CD4-positive, alpha-beta T cell (primary cell): ENCODE measurements around the gene SIRT3. TPM values are rescaled to one million over a fixed set of nuclear protein-coding genes. Genes with fewer than 3 reads are reported as not detected.

Experiments
- ATAC-seq: fragments of 200-7000 bp; cut with Tn5 transposase; one replicate; pipeline ENCODE4 v1.10.0; 2022; ENCODE audit warnings: mild to moderate bottlenecking; ENCODE audit not compliant: poor library complexity
- CTCF ChIA-PET: fragments of 350-600 bp; sonication (Branson Sonifier 250); formaldehyde crosslinking; loops from one replicate; lab custom pipeline; 2021; ENCODE audit warnings: antibody characterized with exemption, inconsistent platforms; lab: Charles Lee
- POLR2A ChIA-PET: fragments of 350-600 bp; sonication (Branson Sonifier 250); formaldehyde crosslinking; loops from one replicate; lab custom pipeline; 2021; ENCODE audit warnings: antibody characterized with exemption, inconsistent platforms; lab: Charles Lee
- DNase-seq, 14 experiments: peaks; one replicate each; pipeline ENCODE4 v3.0.0-alpha.2; 2013 to 2020; ENCODE audit warnings: mixed read lengths in 2 of 14
- H3K27ac ChIP-seq, 2 donors: one replicate each; pipeline versions ENCODE4 v1.5.1 to v1.7.0; 2013; ENCODE audit warnings: low read length in 2 of 2, low read depth in 1 of 2, mild to moderate bottlenecking in 1 of 2
- H3K27me3 ChIP-seq, 2 experiments: 1 replicate in 1 of 2; 2 replicates in 1 of 2; pipeline versions ENCODE4 v1.6.1 to v1.7.0; 2013; ENCODE audit warnings: low read length in 2 of 2, control low read depth in 1 of 2, mild to moderate bottlenecking in 1 of 2, moderate library complexity in 1 of 2; ENCODE audit not compliant: insufficient read depth in 2 of 2, control insufficient read depth in 1 of 2
- H3K36me3 ChIP-seq: one replicate; pipeline ENCODE4 v1.6.1; 2013; ENCODE audit warnings: low read length, control low read depth; ENCODE audit not compliant: insufficient read depth
- H3K4me1 ChIP-seq: one replicate; pipeline ENCODE4 v1.6.1; 2013; ENCODE audit warnings: low read length, control low read depth; ENCODE audit not compliant: insufficient read depth
- H3K4me3 ChIP-seq: one replicate; pipeline ENCODE4 v1.5.1; 2013; ENCODE audit warnings: mild to moderate bottlenecking, low read length, moderate library complexity
- H3K9me3 ChIP-seq, 2 experiments: 1 replicate in 1 of 2; 2 replicates in 1 of 2; pipeline versions ENCODE4 v1.6.1 to v1.7.0; 2013; ENCODE audit warnings: low read length in 2 of 2, mild to moderate bottlenecking in 2 of 2, control low read depth in 1 of 2, moderate library complexity in 1 of 2; ENCODE audit not compliant: control insufficient read depth in 1 of 2, insufficient read depth in 1 of 2
- H3K27ac Mint-ChIP-seq: one replicate; pipeline ENCODE4 v1.8.0; 2020; ENCODE audit warnings: mixed read lengths
- H3K27me3 Mint-ChIP-seq: one replicate; pipeline ENCODE4 v1.8.0; 2021; ENCODE audit warnings: mixed read lengths
- H3K36me3 Mint-ChIP-seq: one replicate; pipeline ENCODE4 v1.8.0; 2021; ENCODE audit warnings: low read depth, mixed read lengths
- H3K4me1 Mint-ChIP-seq: one replicate; pipeline ENCODE4 v1.8.0; 2021; ENCODE audit warnings: low read depth, mixed read lengths
- H3K4me3 Mint-ChIP-seq: one replicate; pipeline ENCODE4 v1.8.0; 2020; ENCODE audit warnings: mild to moderate bottlenecking, mixed read lengths
- H3K9me3 Mint-ChIP-seq: one replicate; pipeline ENCODE4 v1.8.0; 2020; ENCODE audit warnings: mixed read lengths
- intact Hi-C, 2 experiments: fragments of 100-400 bp; cut with DNase I in 1 of 2; cut with micrococcal nuclease in 1 of 2; formaldehyde crosslinking; loops; one replicate each; pipeline versions ENCODE4 v1.15.1 to v1.9.0; 2023 to 2025; cut with DNase I, micrococcal nuclease
- total RNA-seq, 174 experiments: library from RNA in 2 of 174; stranded (reverse) in 2 of 174; gene quantifications; one replicate each; pipeline ENCODE4 v1.2.3 and lab custom pipeline; 2021 to 2026
- TF ChIP-seq, protein P1 (sequence below): fragments of 200-600 bp; IDR thresholded peaks from one replicate; pipeline ENCODE4 v1.8.0; 2022; ENCODE audit warnings: antibody characterized with exemption, mild to moderate bottlenecking

SIRT3 gene
- total RNA-seq, 2 experiments from 2014 or later: 16.4 to 18.0 TPM

DNA sequence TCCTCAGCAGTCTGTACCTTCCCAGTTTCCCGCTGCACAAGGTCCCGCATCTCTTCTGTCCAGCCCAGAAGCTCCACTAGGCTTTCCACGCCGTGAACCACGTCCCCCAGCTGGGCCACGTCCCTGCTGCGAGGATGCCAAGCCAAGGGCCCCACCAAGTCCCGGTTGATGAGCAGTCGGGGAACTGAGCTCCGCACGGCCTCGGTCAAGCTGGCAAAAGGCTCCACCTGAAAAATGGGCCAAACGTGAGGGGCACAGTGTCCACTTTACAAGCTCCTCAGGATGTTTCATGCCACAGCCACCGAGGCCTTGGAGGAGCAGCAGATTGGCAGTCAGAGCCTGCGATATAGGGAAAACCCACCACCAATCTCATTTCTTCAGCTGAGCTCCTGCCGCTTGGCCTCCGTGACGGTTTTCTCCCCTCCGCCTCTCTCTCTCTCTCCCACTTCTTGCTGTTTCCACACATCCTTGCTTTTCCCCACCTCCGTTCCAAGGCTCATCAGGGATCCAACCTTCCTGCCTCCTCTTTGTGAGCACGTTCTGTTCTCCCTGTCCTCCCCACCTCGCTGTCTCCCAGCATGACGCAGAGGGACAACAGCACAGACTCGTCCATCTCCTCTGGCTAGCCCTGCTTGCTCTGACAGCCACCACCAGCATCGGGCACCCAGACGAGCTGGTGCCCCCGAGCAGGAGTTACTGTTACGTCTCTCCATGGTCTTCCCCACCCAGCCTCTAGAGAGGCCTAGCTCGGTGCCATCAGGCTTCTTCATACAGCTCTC, 17.1 kb downstream of the SIRT3 start:
- no peak overlapping the region for H3K27ac ChIP-seq
- H3K36me3 ChIP-seq: peaks cover 31% of the 10 kb centered on the region
- POLR2A ChIA-PET: interaction anchor here (1.0 kb wide), 1 partner anchor 11 kb away, joined by 6 read pairs; the partner anchor contains the start of genes BET1L and RIC8A
- Mint-ChIP-seq H3K27me3 (no peaks in the 10 kb centered on the region), H3K9me3 (no peaks in the 10 kb centered on the region), H3K4me3 (no peak overlapping the region), H3K4me1 (no peaks in the 10 kb centered on the region), H3K27ac (no peak overlapping the region), H3K36me3 (peaks cover 53% of the 10 kb centered on the region)
- no peaks in the 10 kb centered on the region for H3K9me3 ChIP-seq
- no peaks in the 10 kb centered on the region for H3K4me1 ChIP-seq
- ATAC-seq (no peak), DNase-seq (no peak)
- intact Hi-C loops: loop anchor here in 1 of 2 experiments (10.0 kb wide), 1 partner anchor 1526 kb away; no protein-coding TSS in a partner anchor
- CTCF ChIA-PET: no interaction called here
- TF ChIP-seq, protein P1, sequence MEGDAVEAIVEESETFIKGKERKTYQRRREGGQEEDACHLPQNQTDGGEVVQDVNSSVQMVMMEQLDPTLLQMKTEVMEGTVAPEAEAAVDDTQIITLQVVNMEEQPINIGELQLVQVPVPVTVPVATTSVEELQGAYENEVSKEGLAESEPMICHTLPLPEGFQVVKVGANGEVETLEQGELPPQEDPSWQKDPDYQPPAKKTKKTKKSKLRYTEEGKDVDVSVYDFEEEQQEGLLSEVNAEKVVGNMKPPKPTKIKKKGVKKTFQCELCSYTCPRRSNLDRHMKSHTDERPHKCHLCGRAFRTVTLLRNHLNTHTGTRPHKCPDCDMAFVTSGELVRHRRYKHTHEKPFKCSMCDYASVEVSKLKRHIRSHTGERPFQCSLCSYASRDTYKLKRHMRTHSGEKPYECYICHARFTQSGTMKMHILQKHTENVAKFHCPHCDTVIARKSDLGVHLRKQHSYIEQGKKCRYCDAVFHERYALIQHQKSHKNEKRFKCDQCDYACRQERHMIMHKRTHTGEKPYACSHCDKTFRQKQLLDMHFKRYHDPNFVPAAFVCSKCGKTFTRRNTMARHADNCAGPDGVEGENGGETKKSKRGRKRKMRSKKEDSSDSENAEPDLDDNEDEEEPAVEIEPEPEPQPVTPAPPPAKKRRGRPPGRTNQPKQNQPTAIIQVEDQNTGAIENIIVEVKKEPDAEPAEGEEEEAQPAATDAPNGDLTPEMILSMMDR: no peak
- no peaks in the 10 kb centered on the region for H3K27me3 ChIP-seq
- no peak overlapping the region for H3K4me3 ChIP-seq

DNA sequence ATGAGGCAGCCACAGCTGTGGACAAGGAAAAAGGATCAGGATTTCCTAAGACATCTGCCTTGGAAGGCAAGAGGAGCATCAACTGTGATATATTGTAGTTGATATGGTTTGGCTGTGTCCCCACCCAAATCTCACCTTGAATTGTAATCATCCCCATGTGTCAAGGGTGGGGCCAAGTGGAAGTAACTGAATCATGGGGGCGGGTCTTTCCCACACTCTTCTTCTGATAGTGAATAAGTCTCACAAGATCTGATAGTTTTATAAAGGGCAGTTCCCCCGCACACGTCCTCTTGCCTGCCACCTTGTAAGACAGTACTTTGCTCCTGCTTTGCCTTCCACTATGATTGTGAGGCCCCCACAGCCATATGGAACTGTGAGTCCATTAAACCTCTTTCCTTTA, 18.4 kb downstream of the SIRT3 start:
- peaks cover 39% of the 10 kb centered on the region for H3K36me3 ChIP-seq
- no peaks in the 10 kb centered on the region for H3K4me1 Mint-ChIP-seq
- H3K27me3 ChIP-seq: no peaks in the 10 kb centered on the region
- intact Hi-C loops: loop anchor here in 1 of 2 experiments (10.0 kb wide), 1 partner anchor 1527 kb away; no protein-coding TSS in a partner anchor
- H3K9me3 Mint-ChIP-seq: no peaks in the 10 kb centered on the region
- H3K27ac Mint-ChIP-seq: peak overlapping the region; percentile 7
- H3K4me3 ChIP-seq: no peak overlapping the region
- no peaks in the 10 kb centered on the region for H3K9me3 ChIP-seq
- H3K4me1 ChIP-seq: no peaks in the 10 kb centered on the region
- POLR2A ChIA-PET: interaction anchor here (2.1 kb wide), 1 partner anchor 11 kb away, joined by 20 read pairs; the partner anchor contains the start of genes BET1L and RIC8A
- H3K36me3 Mint-ChIP-seq: peaks cover 58% of the 10 kb centered on the region
- no peak overlapping the region for H3K4me3 Mint-ChIP-seq
- CTCF ChIA-PET: no interaction called here
- H3K27me3 Mint-ChIP-seq: no peaks in the 10 kb centered on the region
- TF ChIP-seq, protein P1: no peak
- DNase-seq (no peak), ATAC-seq (no peak)
- no peak overlapping the region for H3K27ac ChIP-seq

DNA sequence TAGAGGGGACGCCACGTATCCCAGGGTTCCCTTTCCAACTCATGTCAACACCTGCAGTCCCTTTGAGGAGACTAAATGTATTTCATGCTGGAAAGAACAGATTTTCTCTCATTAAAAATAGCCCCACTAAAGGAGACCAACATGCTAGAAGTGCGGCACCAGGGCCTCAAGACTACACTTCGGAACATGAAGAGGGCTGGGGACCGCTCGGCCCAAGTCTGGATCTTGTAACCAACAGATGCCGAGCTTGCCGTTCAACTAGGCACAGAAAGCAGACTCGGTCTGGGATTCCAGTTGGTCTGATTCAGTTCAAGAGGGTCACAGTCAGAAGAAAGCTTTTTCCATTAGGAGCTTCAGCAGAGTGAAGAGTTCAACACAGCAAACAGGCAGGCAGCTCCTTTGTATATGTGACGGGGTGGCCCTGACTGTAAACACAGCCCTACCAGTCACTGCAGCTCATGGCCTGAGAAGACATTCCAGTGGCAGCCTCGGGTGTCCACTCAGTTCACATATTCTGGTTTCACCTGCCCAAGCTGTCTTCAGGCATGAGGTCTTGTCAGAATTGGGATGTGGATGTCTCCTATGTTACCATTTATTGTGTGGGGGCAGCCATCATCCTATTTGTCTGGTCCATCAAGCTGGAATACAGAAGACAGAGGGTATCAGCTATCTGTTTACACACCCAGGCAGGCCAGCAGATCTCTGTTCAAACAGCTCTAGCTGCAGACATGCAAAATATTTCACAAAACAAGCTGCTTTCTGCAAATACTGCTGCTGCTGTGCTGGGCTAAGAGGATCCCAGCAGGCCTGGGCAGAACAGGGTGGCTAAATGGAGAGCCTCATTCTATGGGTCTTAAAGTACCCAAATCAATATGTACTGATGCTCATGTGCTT, 19.8 kb downstream of the SIRT3 start:
- no peaks in the 10 kb centered on the region for H3K4me1 Mint-ChIP-seq
- peaks cover 63% of the 10 kb centered on the region for H3K36me3 Mint-ChIP-seq
- Histone ChIP-seq H3K36me3 (peaks cover 52% of the 10 kb centered on the region), H3K27me3 (no peaks in the 10 kb centered on the region), H3K4me1 (no peaks in the 10 kb centered on the region), H3K9me3 (no peaks in the 10 kb centered on the region), H3K27ac (no peak overlapping the region), H3K4me3 (no peak overlapping the region)
- DNase-seq (no peak), ATAC-seq (no peak)
- POLR2A ChIA-PET: interaction anchor here (0.6 to 2.1 kb wide), 3 partner anchors 9 to 592 kb away, joined by 3 to 20 read pairs (median 3); partner anchors contain the start of genes BET1L and RIC8A
- H3K27ac Mint-ChIP-seq: no peak overlapping the region
- TF ChIP-seq, protein P1: no peak
- CTCF ChIA-PET: no interaction called here
- no peak overlapping the region for H3K4me3 Mint-ChIP-seq
- H3K9me3 Mint-ChIP-seq: no peaks in the 10 kb centered on the region
- no peaks in the 10 kb centered on the region for H3K27me3 Mint-ChIP-seq
- intact Hi-C loops: loop anchor here in 1 of 2 experiments (10.0 kb wide), 1 partner anchor 1528 kb away; no protein-coding TSS in a partner anchor
